ENCODE results near the gene ARHGEF25. TPM values are rescaled to one million over a fixed set of nuclear protein-coding genes. Genes with fewer than 3 reads are reported as not detected.

The ARHGEF25 gene
- 2.3 and 2.6 TPM in 2 replicates for polyA plus RNA-seq (2013)

- no peak within 1 kb of the TSS for H3K27ac ChIP-seq (ENCODE audit: low read depth, low read length)
- peaks cover 4 to 7% of the 10 kb centered on the region in 2 experiments for H3K36me3 ChIP-seq (ENCODE audit: control insufficient read depth in 1 of 2, insufficient read depth in 2 of 2, low read length in 2 of 2)
- no peak within 1 kb of the TSS for H2BK12ac ChIP-seq (ENCODE audit: low read length)
- peak within 1 kb of the TSS; percentile 70 for H2AFZ ChIP-seq (ENCODE audit: insufficient read depth, low read length, poor library complexity)
- DNase-seq = peak in 1 of 2 donors; percentile 10
- peaks cover 3 to 4% of the 10 kb centered on the region in 2 experiments for H3K4me1 ChIP-seq (ENCODE audit: control insufficient read depth in 1 of 2, insufficient read depth in 2 of 2, low read length in 2 of 2)
- peak within 1 kb of the TSS; percentile 43 for H3K18ac ChIP-seq (ENCODE audit: low read length)
- H3K23ac ChIP-seq (ENCODE audit: low read length) = no peak within 1 kb of the TSS
- H3K79me2 ChIP-seq (ENCODE audit: control insufficient read depth, insufficient read depth, low read length, poor library complexity) = no peaks in the 10 kb centered on the region
- H3K9ac ChIP-seq (ENCODE audit: low read length) = no peak within 1 kb of the TSS
- peak within 1 kb of the TSS; percentile 91 for H3K4me2 ChIP-seq (ENCODE audit: low read length)
- peak within 1 kb of the TSS; percentile 79 for H4K8ac ChIP-seq (ENCODE audit: low read depth, low read length)
- peak within 1 kb of the TSS; percentile 19 for H3K14ac ChIP-seq (ENCODE audit: low read length)
- peaks cover 5% of the 10 kb centered on the region for H3K9me3 ChIP-seq (ENCODE audit: insufficient read depth, low read depth, low read length)
- H4K12ac ChIP-seq (ENCODE audit: low read depth, low read length) = peak within 1 kb of the TSS; percentile 16
- H3K4ac ChIP-seq (ENCODE audit: low read depth, low read length) = no peak within 1 kb of the TSS
- H3K79me1 ChIP-seq (ENCODE audit: low read length) = peaks cover 6% of the 10 kb centered on the region
- no CpG with 5 or more reads among the region's 55 CpGs for WGBS (ENCODE audit: extremely low coverage, insufficient coverage, insufficient read length)
- H2BK120ac ChIP-seq (ENCODE audit: insufficient read depth, low read length, poor library complexity) = no peak within 1 kb of the TSS
- H2AK5ac ChIP-seq (ENCODE audit: low read length) = peak within 1 kb of the TSS; percentile 39
- peak within 1 kb of the TSS; percentile 52 for H4K91ac ChIP-seq (ENCODE audit: low read depth, low read length)
- H3K4me3 ChIP-seq (ENCODE audit: low read depth, low read length) = peak within 1 kb of the TSS; percentile 71
- H3K27me3 ChIP-seq (ENCODE audit: insufficient read depth, low read length) = peaks cover 19% of the 10 kb centered on the region
- H2BK5ac ChIP-seq (ENCODE audit: low read depth, low read length, poor library complexity) = no peak within 1 kb of the TSS
Observed at GRCh38 chr12:57611108-57611826, at the start of gene ARHGEF25. ARHGEF25 (plus strand) TSS chr12:57611435; CDS start chr12:57611895, 460 bp downstream.

GRCh38 chr12:57563358-57563757 lies 47.9 kb upstream of the ARHGEF25 start:
- Histone ChIP-seq H3K4me1 (ENCODE audit: control insufficient read depth in 1 of 2, insufficient read depth in 2 of 2, low read length in 2 of 2) (no peaks in the 10 kb centered on the region), H3K79me2 (ENCODE audit: control insufficient read depth, insufficient read depth, low read length, poor library complexity) (no peaks in the 10 kb centered on the region), H4K12ac (ENCODE audit: low read depth, low read length) (no peak overlapping the region), H3K27ac (ENCODE audit: low read depth, low read length) (no peak overlapping the region), H3K4ac (ENCODE audit: low read depth, low read length) (no peak overlapping the region), H3K18ac (ENCODE audit: low read length) (no peak overlapping the region), H2BK120ac (ENCODE audit: insufficient read depth, low read length, poor library complexity) (no peak overlapping the region), H3K27me3 (ENCODE audit: insufficient read depth, low read length) (no peaks in the 10 kb centered on the region), H2BK12ac (ENCODE audit: low read length) (no peak overlapping the region), H3K9ac (ENCODE audit: low read length) (no peak overlapping the region), H3K36me3 (ENCODE audit: control insufficient read depth in 1 of 2, insufficient read depth in 2 of 2, low read length in 2 of 2) (no peaks in the 10 kb centered on the region), H3K14ac (ENCODE audit: low read length) (no peak overlapping the region), H3K4me3 (ENCODE audit: low read depth, low read length) (no peak overlapping the region), H3K4me2 (ENCODE audit: low read length) (no peak overlapping the region), H3K9me3 (ENCODE audit: insufficient read depth, low read depth, low read length) (no peaks in the 10 kb centered on the region), H2AFZ (ENCODE audit: insufficient read depth, low read length, poor library complexity) (no peak overlapping the region), H4K91ac (ENCODE audit: low read depth, low read length) (no peak overlapping the region), H4K8ac (ENCODE audit: low read depth, low read length) (no peak overlapping the region), H3K79me1 (ENCODE audit: low read length) (no peaks in the 10 kb centered on the region), H3K23ac (ENCODE audit: low read length) (no peak overlapping the region), H2AK5ac (ENCODE audit: low read length) (no peak overlapping the region), H2BK5ac (ENCODE audit: low read depth, low read length, poor library complexity) (no peak overlapping the region)
- no peak for DNase-seq
- no CpG with 5 or more reads among the region's 4 CpGs for WGBS (ENCODE audit: extremely low coverage, insufficient coverage, insufficient read length)

GRCh38 chr12:57564178-57564740 lies 47.0 kb upstream of the ARHGEF25 start:
- Histone ChIP-seq H3K27ac (ENCODE audit: low read depth, low read length) (no peak overlapping the region), H3K14ac (ENCODE audit: low read length) (no peak overlapping the region), H3K4me2 (ENCODE audit: low read length) (no peak overlapping the region), H3K79me1 (ENCODE audit: low read length) (no peaks in the 10 kb centered on the region), H3K79me2 (ENCODE audit: control insufficient read depth, insufficient read depth, low read length, poor library complexity) (no peaks in the 10 kb centered on the region), H2BK120ac (ENCODE audit: insufficient read depth, low read length, poor library complexity) (no peak overlapping the region), H2AFZ (ENCODE audit: insufficient read depth, low read length, poor library complexity) (no peak overlapping the region), H3K36me3 (ENCODE audit: control insufficient read depth in 1 of 2, insufficient read depth in 2 of 2, low read length in 2 of 2) (no peaks in the 10 kb centered on the region), H3K23ac (ENCODE audit: low read length) (no peak overlapping the region), H2BK5ac (ENCODE audit: low read depth, low read length, poor library complexity) (no peak overlapping the region), H3K9me3 (ENCODE audit: insufficient read depth, low read depth, low read length) (no peaks in the 10 kb centered on the region), H2BK12ac (ENCODE audit: low read length) (no peak overlapping the region), H3K4ac (ENCODE audit: low read depth, low read length) (no peak overlapping the region), H3K18ac (ENCODE audit: low read length) (no peak overlapping the region), H4K91ac (ENCODE audit: low read depth, low read length) (no peak overlapping the region), H4K12ac (ENCODE audit: low read depth, low read length) (no peak overlapping the region), H4K8ac (ENCODE audit: low read depth, low read length) (no peak overlapping the region), H3K4me3 (ENCODE audit: low read depth, low read length) (no peak overlapping the region), H3K4me1 (ENCODE audit: control insufficient read depth in 1 of 2, insufficient read depth in 2 of 2, low read length in 2 of 2) (no peaks in the 10 kb centered on the region), H2AK5ac (ENCODE audit: low read length) (no peak overlapping the region), H3K27me3 (ENCODE audit: insufficient read depth, low read length) (no peaks in the 10 kb centered on the region), H3K9ac (ENCODE audit: low read length) (no peak overlapping the region)
- DNase-seq = no peak
- WGBS (ENCODE audit: extremely low coverage, insufficient coverage, insufficient read length) = no CpG with 5 or more reads among the region's 7 CpGs

DNA sequence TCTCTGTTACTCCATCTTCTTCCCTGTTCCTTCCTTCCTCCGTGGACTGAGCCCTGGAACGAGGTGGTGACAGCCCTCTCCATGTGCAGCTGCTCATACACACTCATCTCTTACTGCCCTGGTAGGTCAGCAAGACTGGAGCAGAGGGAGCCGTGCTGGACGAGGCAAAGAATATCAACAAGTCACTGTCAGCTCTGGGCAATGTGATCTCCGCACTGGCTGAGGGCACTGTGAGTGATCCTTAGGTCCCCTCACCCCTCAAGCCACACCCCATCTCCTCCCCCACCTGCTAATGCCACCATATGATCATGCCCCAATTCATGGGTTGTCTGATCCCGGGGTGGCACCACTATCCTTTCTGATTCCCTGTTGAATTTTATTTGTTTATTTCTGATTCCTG lies 42.4 kb upstream of the ARHGEF25 start:
- Histone ChIP-seq H2BK120ac (ENCODE audit: insufficient read depth, low read length, poor library complexity) (no peak overlapping the region), H3K14ac (ENCODE audit: low read length) (no peak overlapping the region), H3K36me3 (ENCODE audit: control insufficient read depth in 1 of 2, insufficient read depth in 2 of 2, low read length in 2 of 2) (no peaks in the 10 kb centered on the region), H3K4me2 (ENCODE audit: low read length) (no peak overlapping the region), H3K79me2 (ENCODE audit: control insufficient read depth, insufficient read depth, low read length, poor library complexity) (no peaks in the 10 kb centered on the region), H3K9me3 (ENCODE audit: insufficient read depth, low read depth, low read length) (peaks cover 3% of the 10 kb centered on the region), H3K18ac (ENCODE audit: low read length) (no peak overlapping the region), H4K8ac (ENCODE audit: low read depth, low read length) (no peak overlapping the region), H3K9ac (ENCODE audit: low read length) (no peak overlapping the region), H3K23ac (ENCODE audit: low read length) (no peak overlapping the region), H2AFZ (ENCODE audit: insufficient read depth, low read length, poor library complexity) (no peak overlapping the region), H3K4me3 (ENCODE audit: low read depth, low read length) (no peak overlapping the region), H4K91ac (ENCODE audit: low read depth, low read length) (no peak overlapping the region), H2BK12ac (ENCODE audit: low read length) (no peak overlapping the region), H3K27ac (ENCODE audit: low read depth, low read length) (no peak overlapping the region), H4K12ac (ENCODE audit: low read depth, low read length) (no peak overlapping the region), H3K4me1 (ENCODE audit: control insufficient read depth in 1 of 2, insufficient read depth in 2 of 2, low read length in 2 of 2) (no peaks in the 10 kb centered on the region), H3K79me1 (ENCODE audit: low read length) (no peaks in the 10 kb centered on the region), H3K27me3 (ENCODE audit: insufficient read depth, low read length) (no peaks in the 10 kb centered on the region), H2BK5ac (ENCODE audit: low read depth, low read length, poor library complexity) (no peak overlapping the region), H2AK5ac (ENCODE audit: low read length) (no peak overlapping the region), H3K4ac (ENCODE audit: low read depth, low read length) (no peak overlapping the region)
- WGBS (ENCODE audit: extremely low coverage, insufficient coverage, insufficient read length) = no CpG with 5 or more reads among the region's 6 CpGs
- no peak for DNase-seq
